ENCODE measurements around the gene DIP2C. TPM values are rescaled to one million over a fixed set of nuclear protein-coding genes. Genes with fewer than 3 reads are reported as not detected.

DIP2C gene
- total RNA-seq, 3 donors from 2014 or later, result 8.0 to 72.0 (median 8.5) TPM

GRCh38 chr10:393787-394438, 295.6 kb downstream of the DIP2C start:
- no peak for TF ChIP-seq CTCF (IDR thresholded peaks at IDR 0.05)
- H3K4me1 ChIP-seq (ENCODE audit: low read depth), result no peaks in the 10 kb centered on the region
- H3K9me3 ChIP-seq, result no peaks in the 10 kb centered on the region
- H3K36me3 ChIP-seq (ENCODE audit: low read depth), result no peaks in the 10 kb centered on the region
- ATAC-seq, result no peak
- no peak overlapping the region for H3K4me3 ChIP-seq
- intact Hi-C loops (cut with DNase I, micrococcal nuclease), result no loop called here
- DNase-seq, result no peak

- no peaks in the 10 kb centered on the region for H3K36me3 ChIP-seq (ENCODE audit: low read depth)
- no peak overlapping the region for H3K4me3 ChIP-seq
- TF ChIP-seq CTCF (IDR thresholded peaks at IDR 0.05), result no peak
- DNase-seq (no peak), ATAC-seq (no peak)
- H3K9me3 ChIP-seq, result no peaks in the 10 kb centered on the region
- intact Hi-C loops (cut with DNase I, micrococcal nuclease), result no loop called here
- no peaks in the 10 kb centered on the region for H3K4me1 ChIP-seq (ENCODE audit: low read depth)
Observed at GRCh38 chr10:393106-393745, 296.2 kb downstream of the DIP2C start.

GRCh38 chr10:392705-393037, 296.8 kb downstream of the DIP2C start:
- H3K4me1 ChIP-seq (ENCODE audit: low read depth), result peaks cover 3% of the 10 kb centered on the region
- no peak for ATAC-seq
- no peak for TF ChIP-seq CTCF (IDR thresholded peaks at IDR 0.05)
- no peak for DNase-seq
- H3K9me3 ChIP-seq, result no peaks in the 10 kb centered on the region
- H3K4me3 ChIP-seq, result no peak overlapping the region
- intact Hi-C loops (cut with DNase I, micrococcal nuclease), result no loop called here
- no peaks in the 10 kb centered on the region for H3K36me3 ChIP-seq (ENCODE audit: low read depth)

- no peaks in the 10 kb centered on the region for H3K9me3 ChIP-seq
- H3K36me3 ChIP-seq (ENCODE audit: low read depth), result no peaks in the 10 kb centered on the region
- DNase-seq (no peak), ATAC-seq (no peak)
- H3K4me1 ChIP-seq (ENCODE audit: low read depth), result peaks cover 3% of the 10 kb centered on the region
- no peak overlapping the region for H3K4me3 ChIP-seq
- no peak for TF ChIP-seq CTCF (IDR thresholded peaks at IDR 0.05)
- intact Hi-C loops (cut with DNase I, micrococcal nuclease), result no loop called here
Observed at GRCh38 chr10:391847-392704, 297.4 kb downstream of the DIP2C start.

GRCh38 chr10:391305-391704, 298.2 kb downstream of the DIP2C start:
- no peaks in the 10 kb centered on the region for H3K36me3 ChIP-seq (ENCODE audit: low read depth)
- intact Hi-C loops (cut with DNase I, micrococcal nuclease), result no loop called here
- H3K9me3 ChIP-seq, result no peaks in the 10 kb centered on the region
- H3K4me1 ChIP-seq (ENCODE audit: low read depth), result peaks cover 3% of the 10 kb centered on the region
- H3K4me3 ChIP-seq, result no peak overlapping the region
- TF ChIP-seq CTCF (IDR thresholded peaks at IDR 0.05), result no peak
- DNase-seq, result no peak
- no peak for ATAC-seq

Data from mucosa of descending colon (tissue), 3 donors.